OCI-LY1 (cell line): ENCODE measurements around the gene ABCC4.

ENCODE experiments used
- EZH2 ChIP-seq: fragments of 200-600 bp; sonication (generic), shearing (Covaris generic); IDR thresholded peaks from 2 replicates; pipeline ENCODE4 v1.8.0; 2017; ENCODE audit warnings: borderline replicate concordance, mixed run types, mild to moderate bottlenecking, antibody characterized with exemption, low read length, moderate library complexity, mixed read lengths
- TF ChIP-seq, protein P1 (sequence below): fragments of 200-600 bp; sonication (generic), shearing (Covaris generic); IDR thresholded peaks from 2 replicates; pipeline ENCODE4 v1.5.1; 2017; ENCODE audit warnings: mild to moderate bottlenecking, antibody characterized with exemption, low read length, moderate library complexity, mixed read lengths

DNA sequence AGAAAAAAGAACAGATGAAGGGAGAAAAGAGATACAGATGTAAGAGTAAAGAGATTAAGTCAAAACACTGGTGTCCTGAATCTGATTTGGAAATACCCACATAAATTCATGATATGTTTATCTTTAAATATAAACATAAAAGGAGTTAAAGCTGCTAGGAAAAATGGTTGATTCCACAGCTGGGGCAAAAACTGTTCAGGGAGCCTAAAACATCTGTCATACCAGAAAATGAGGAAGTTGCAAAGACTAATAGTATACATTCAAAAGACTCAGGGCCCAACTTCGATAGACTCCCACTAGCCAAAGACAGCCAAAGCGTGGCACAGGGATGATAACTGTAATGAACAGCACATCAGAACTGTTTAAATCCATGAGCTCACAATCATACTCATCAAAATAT is 62.0 kb downstream of the ABCC4 start:
- TF ChIP-seq, protein P1, sequence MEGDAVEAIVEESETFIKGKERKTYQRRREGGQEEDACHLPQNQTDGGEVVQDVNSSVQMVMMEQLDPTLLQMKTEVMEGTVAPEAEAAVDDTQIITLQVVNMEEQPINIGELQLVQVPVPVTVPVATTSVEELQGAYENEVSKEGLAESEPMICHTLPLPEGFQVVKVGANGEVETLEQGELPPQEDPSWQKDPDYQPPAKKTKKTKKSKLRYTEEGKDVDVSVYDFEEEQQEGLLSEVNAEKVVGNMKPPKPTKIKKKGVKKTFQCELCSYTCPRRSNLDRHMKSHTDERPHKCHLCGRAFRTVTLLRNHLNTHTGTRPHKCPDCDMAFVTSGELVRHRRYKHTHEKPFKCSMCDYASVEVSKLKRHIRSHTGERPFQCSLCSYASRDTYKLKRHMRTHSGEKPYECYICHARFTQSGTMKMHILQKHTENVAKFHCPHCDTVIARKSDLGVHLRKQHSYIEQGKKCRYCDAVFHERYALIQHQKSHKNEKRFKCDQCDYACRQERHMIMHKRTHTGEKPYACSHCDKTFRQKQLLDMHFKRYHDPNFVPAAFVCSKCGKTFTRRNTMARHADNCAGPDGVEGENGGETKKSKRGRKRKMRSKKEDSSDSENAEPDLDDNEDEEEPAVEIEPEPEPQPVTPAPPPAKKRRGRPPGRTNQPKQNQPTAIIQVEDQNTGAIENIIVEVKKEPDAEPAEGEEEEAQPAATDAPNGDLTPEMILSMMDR, result no peak
- TF ChIP-seq EZH2, result no peak
